H9 (cell line): ENCODE measurements around the gene CCDC149. TPM values are rescaled to one million over a fixed set of nuclear protein-coding genes. Genes with fewer than 3 reads are reported as not detected.

Experiments used
- DNase-seq: peaks from one replicate; pipeline ENCODE4 v3.0.0-alpha.2; 2017
- H2AFZ ChIP-seq: one replicate; pipeline ENCODE4 v1.6.1; 2013; ENCODE audit warnings: mild to moderate bottlenecking, low read length, control low read depth, moderate library complexity
- H2AK5ac ChIP-seq: 2 replicates; pipeline ENCODE4 v1.6.1; 2013; ENCODE audit warnings: low read length, control low read depth, mixed read lengths; ENCODE audit not compliant: insufficient read length
- H2BK120ac ChIP-seq: one replicate; pipeline ENCODE4 v1.6.1; 2013; ENCODE audit warnings: low read depth, mild to moderate bottlenecking, low read length, control low read depth, inconsistent platforms; ENCODE audit not compliant: poor library complexity, severe bottlenecking
- H2BK12ac ChIP-seq: 2 replicates; pipeline ENCODE4 v1.6.1; 2013; ENCODE audit warnings: low read length, control low read depth, mixed read lengths, low read depth; ENCODE audit not compliant: insufficient read length
- H2BK15ac ChIP-seq: 2 replicates; pipeline ENCODE4 v1.6.1; 2013; ENCODE audit warnings: low read depth, low read length, control low read depth
- H2BK20ac ChIP-seq: one replicate; pipeline ENCODE4 v1.6.1; 2013; ENCODE audit warnings: low read depth, mild to moderate bottlenecking, low read length, control low read depth, inconsistent platforms; ENCODE audit not compliant: poor library complexity, severe bottlenecking
- H2BK5ac ChIP-seq: 2 replicates; pipeline ENCODE4 v1.6.1; 2013; ENCODE audit warnings: low read length, control low read depth, mixed read lengths; ENCODE audit not compliant: insufficient read length
- H3K14ac ChIP-seq: 2 replicates; pipeline ENCODE4 v1.6.1; 2013; ENCODE audit warnings: low read length, control low read depth; ENCODE audit not compliant: insufficient read depth
- H3K18ac ChIP-seq: 2 replicates; pipeline ENCODE4 v1.6.1; 2013; ENCODE audit warnings: low read depth, mild to moderate bottlenecking, mixed read lengths, low read length, control low read depth; ENCODE audit not compliant: insufficient read length
- H3K23ac ChIP-seq: 2 replicates; pipeline ENCODE4 v1.6.1; 2013; ENCODE audit warnings: low read length, control low read depth, mixed read lengths, low read depth; ENCODE audit not compliant: insufficient read length
- H3K23me2 ChIP-seq: 2 replicates; pipeline ENCODE4 v1.6.1; 2013; ENCODE audit warnings: low read depth, mild to moderate bottlenecking, mixed read lengths, low read length, control low read depth; ENCODE audit not compliant: insufficient read length, poor library complexity, severe bottlenecking
- H3K27ac ChIP-seq: 2 replicates; pipeline ENCODE4 v1.5.1; 2013; ENCODE audit warnings: low read length, control low read depth, mixed read lengths, low read depth; ENCODE audit not compliant: insufficient read length
- H3K27me3 ChIP-seq: 2 replicates; pipeline ENCODE4 v1.6.1; 2013; ENCODE audit warnings: low read length, control low read depth, inconsistent platforms; ENCODE audit not compliant: insufficient read depth
- H3K4ac ChIP-seq: 2 replicates; pipeline ENCODE4 v1.6.1; 2013; ENCODE audit warnings: low read depth, mild to moderate bottlenecking, control low read depth, inconsistent platforms, low read length, moderate library complexity
- H3K4me1 ChIP-seq: 2 replicates; pipeline ENCODE4 v1.6.1; 2013; ENCODE audit warnings: low read length, control low read depth, inconsistent platforms; ENCODE audit not compliant: insufficient read depth
- H3K4me2 ChIP-seq: 2 replicates; pipeline ENCODE4 v1.6.1; 2013; ENCODE audit warnings: low read length, control low read depth, mixed read lengths; ENCODE audit not compliant: insufficient read length, insufficient read depth
- H3K56ac ChIP-seq: 2 replicates; pipeline ENCODE4 v1.6.1; 2013; ENCODE audit warnings: low read depth, mild to moderate bottlenecking, mixed read lengths, low read length, control low read depth; ENCODE audit not compliant: insufficient read length
- H3K79me1 ChIP-seq: 2 replicates; pipeline ENCODE4 v1.6.1; 2013; ENCODE audit warnings: low read depth, mild to moderate bottlenecking, moderate library complexity, low read length, control low read depth, inconsistent platforms; ENCODE audit not compliant: insufficient read depth, poor library complexity, severe bottlenecking
- H3K79me2 ChIP-seq: 2 replicates; pipeline ENCODE4 v1.6.1; 2013; ENCODE audit warnings: low read length, control low read depth, inconsistent platforms; ENCODE audit not compliant: insufficient read depth
- H3K9ac ChIP-seq: 2 replicates; pipeline ENCODE4 v1.6.1; 2013; ENCODE audit warnings: low read length, control low read depth, mixed read lengths; ENCODE audit not compliant: insufficient read length; ENCODE audit errors: extremely low read depth
- H3K9me3 ChIP-seq: one replicate; pipeline ENCODE4 v1.6.1; 2013; ENCODE audit warnings: low read depth, low read length, inconsistent platforms; ENCODE audit not compliant: control insufficient read depth
- H3T11ph ChIP-seq: one replicate; pipeline ENCODE4 v1.6.1; 2013; ENCODE audit warnings: mild to moderate bottlenecking, low read length, control low read depth, inconsistent platforms
- H4K20me1 ChIP-seq: one replicate; pipeline ENCODE4 v1.6.1; 2013; ENCODE audit not compliant: control insufficient read depth, insufficient read length, insufficient read depth
- H4K5ac ChIP-seq: 2 replicates; pipeline ENCODE4 v1.6.1; 2013; ENCODE audit warnings: low read depth, mild to moderate bottlenecking, mixed read lengths, low read length, control low read depth; ENCODE audit not compliant: insufficient read length
- H4K8ac ChIP-seq: replicated peaks from 2 replicates; pipeline ENCODE4 v1.6.1; 2013; ENCODE audit warnings: low read length, control low read depth, mixed read lengths, low read depth; ENCODE audit not compliant: insufficient read length
- H4K91ac ChIP-seq: 2 replicates; pipeline ENCODE4 v1.6.1; 2013; ENCODE audit warnings: low read depth, mild to moderate bottlenecking, moderate library complexity, mixed read lengths, low read length, control low read depth; ENCODE audit not compliant: insufficient read length
- H3K27ac Mint-ChIP-seq, 3 experiments: 2 replicates in 2 of 3; 3 replicates in 1 of 3; pipeline ENCODE4 v1.8.0; 2020 to 2021; ENCODE audit warnings: mixed read lengths in 3 of 3, mild to moderate bottlenecking in 1 of 3, moderate library complexity in 1 of 3
- H3K27me3 Mint-ChIP-seq: 2 replicates; pipeline ENCODE4 v1.8.0; 2021; ENCODE audit warnings: low read depth, mild to moderate bottlenecking, moderate library complexity, mixed read lengths
- H3K36me3 Mint-ChIP-seq, 3 experiments: 2 replicates in 2 of 3; 3 replicates in 1 of 3; pipeline ENCODE4 v1.8.0; 2020 to 2021; ENCODE audit warnings: low read depth in 3 of 3, mixed read lengths in 3 of 3; ENCODE audit not compliant: insufficient read depth in 1 of 3
- H3K4me1 Mint-ChIP-seq, 2 experiments: 2 replicates each; pipeline ENCODE4 v1.8.0; 2020; ENCODE audit warnings: mixed read lengths in 2 of 2
- H3K4me3 Mint-ChIP-seq, 2 experiments: 2 replicates in 1 of 2; 3 replicates in 1 of 2; pipeline ENCODE4 v1.8.0; 2020 to 2021; ENCODE audit warnings: mild to moderate bottlenecking in 2 of 2, mixed read lengths in 2 of 2, moderate library complexity in 1 of 2
- H3K9me3 Mint-ChIP-seq, 2 experiments: 2 replicates in 1 of 2; 3 replicates in 1 of 2; pipeline ENCODE4 v1.8.0; 2020; ENCODE audit warnings: mild to moderate bottlenecking in 2 of 2, mixed read lengths in 2 of 2, moderate library complexity in 1 of 2
- WGBS: extraction: QIAGEN DNeasy Blood & Tissue Kit; methylation state at CpG from one replicate; pipeline ENCODE4 v1.1.7; 2013; ENCODE audit warnings: missing lambda C conversion rate, low lambda C conversion rate, mixed read lengths; ENCODE audit not compliant: insufficient read length; ENCODE audit errors: extremely low coverage; 5-methylcytosine and 5-hydroxymethylcytosine counted together
- total RNA-seq: library from RNA; stranded (reverse); gene quantifications from 2 replicates; pipeline ENCODE4 v1.2.1, GENCODE V29; 2021
- TF ChIP-seq, protein P1 (sequence below): fragments of 200-600 bp; sonication (generic); conservative IDR thresholded peaks from 3 replicates; pipeline ENCODE4 v1.8.0; 2021; ENCODE audit warnings: antibody characterized with exemption, mild to moderate bottlenecking

The CCDC149 gene
- total RNA-seq, 1 experiment from 2014 or later, result 4.5 TPM

DNA sequence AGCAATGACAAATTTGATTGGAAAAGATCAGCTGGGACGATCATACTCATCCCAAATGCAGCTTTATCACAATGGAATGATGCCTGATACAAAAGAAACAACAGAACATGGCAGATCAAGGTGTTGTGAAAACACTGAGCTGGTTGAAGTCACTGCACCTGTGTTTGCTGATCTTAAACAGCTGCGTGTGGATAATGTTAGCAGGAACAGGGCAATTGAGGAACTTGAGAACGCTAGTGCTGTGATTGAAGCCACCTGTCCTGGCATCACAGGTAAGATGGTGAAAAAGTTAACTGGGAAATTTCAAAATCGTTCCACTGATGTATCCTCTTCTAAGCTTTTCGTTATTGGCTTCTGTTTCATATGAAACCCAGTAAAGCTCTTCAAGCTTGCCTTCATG lies 144.8 kb downstream of the CCDC149 start:
- Histone ChIP-seq H4K8ac (no peak overlapping the region), H2BK15ac (no peak overlapping the region), H3K79me1 (no peaks in the 10 kb centered on the region), H3K56ac (no peak overlapping the region), H2BK20ac (no peak overlapping the region), H3K4ac (no peak overlapping the region), H2BK12ac (no peak overlapping the region), H4K5ac (no peak overlapping the region), H3K9me3 (no peaks in the 10 kb centered on the region), H3K9ac (no peak overlapping the region), H3K27ac (no peak overlapping the region), H3K4me1 (no peaks in the 10 kb centered on the region), H3K23me2 (no peaks in the 10 kb centered on the region), H4K20me1 (no peaks in the 10 kb centered on the region), H4K91ac (no peak overlapping the region), H3K14ac (no peak overlapping the region), H2BK5ac (no peak overlapping the region), H3K79me2 (no peaks in the 10 kb centered on the region), H2BK120ac (no peak overlapping the region), H3K4me2 (no peak overlapping the region), H3K18ac (no peak overlapping the region), H3T11ph (no peak overlapping the region), H2AK5ac (no peak overlapping the region), H2AFZ (no peak overlapping the region), H3K23ac (no peak overlapping the region), H3K27me3 (no peaks in the 10 kb centered on the region)
- TF ChIP-seq, protein P1, sequence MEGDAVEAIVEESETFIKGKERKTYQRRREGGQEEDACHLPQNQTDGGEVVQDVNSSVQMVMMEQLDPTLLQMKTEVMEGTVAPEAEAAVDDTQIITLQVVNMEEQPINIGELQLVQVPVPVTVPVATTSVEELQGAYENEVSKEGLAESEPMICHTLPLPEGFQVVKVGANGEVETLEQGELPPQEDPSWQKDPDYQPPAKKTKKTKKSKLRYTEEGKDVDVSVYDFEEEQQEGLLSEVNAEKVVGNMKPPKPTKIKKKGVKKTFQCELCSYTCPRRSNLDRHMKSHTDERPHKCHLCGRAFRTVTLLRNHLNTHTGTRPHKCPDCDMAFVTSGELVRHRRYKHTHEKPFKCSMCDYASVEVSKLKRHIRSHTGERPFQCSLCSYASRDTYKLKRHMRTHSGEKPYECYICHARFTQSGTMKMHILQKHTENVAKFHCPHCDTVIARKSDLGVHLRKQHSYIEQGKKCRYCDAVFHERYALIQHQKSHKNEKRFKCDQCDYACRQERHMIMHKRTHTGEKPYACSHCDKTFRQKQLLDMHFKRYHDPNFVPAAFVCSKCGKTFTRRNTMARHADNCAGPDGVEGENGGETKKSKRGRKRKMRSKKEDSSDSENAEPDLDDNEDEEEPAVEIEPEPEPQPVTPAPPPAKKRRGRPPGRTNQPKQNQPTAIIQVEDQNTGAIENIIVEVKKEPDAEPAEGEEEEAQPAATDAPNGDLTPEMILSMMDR, result no peak
- H3K27ac Mint-ChIP-seq, result no peak overlapping the region
- no CpG with 5 or more reads among the region's 5 CpGs for WGBS
- peaks cover 18 to 19% of the 10 kb centered on the region in 2 experiments for H3K4me1 Mint-ChIP-seq
- H3K27me3 Mint-ChIP-seq, result no peaks in the 10 kb centered on the region; the same call in 1 of the 2 replicates
- no peaks in the 10 kb centered on the region; a peak in 1 of 7 replicates for H3K36me3 Mint-ChIP-seq
- DNase-seq, result no peak
- H3K9me3 Mint-ChIP-seq, result no peaks in the 10 kb centered on the region; a peak in 1 of 5 replicates
- no peak overlapping the region for H3K4me3 Mint-ChIP-seq
